GM12865 (cell line): ENCODE measurements around the gene OXSM.

Experiments used
- DNase-seq: peaks from one replicate; pipeline ENCODE4 v3.0.0; 2010; ENCODE audit warnings: low read depth
- H3K4me3 ChIP-seq: 2 replicates; pipeline ENCODE4 v1.5.1; 2011; ENCODE audit warnings: mild to moderate bottlenecking, low read depth, low read length, control low read depth
- CTCF ChIP-seq: IDR thresholded peaks from 2 replicates; pipeline ENCODE4 v1.5.1; 2011; ENCODE audit warnings: low read length, control low read depth, low read depth, inconsistent platforms; ENCODE audit not compliant: insufficient read depth; ENCODE audit errors: missing control alignments

OXSM gene

GRCh38 chr3:25782636-25782937, 7.3 kb upstream of the OXSM start:
- no peak for DNase-seq
- H3K4me3 ChIP-seq: peak overlapping the region; percentile 69
- TF ChIP-seq CTCF: no peak

- DNase-seq: peak; percentile 93
- peak within 1 kb of the TSS; percentile 94 for H3K4me3 ChIP-seq
- TF ChIP-seq CTCF: no peak
Measured at GRCh38 chr3:25782938-25783660, 6.8 kb upstream of the OXSM start, which contains the start of gene NGLY1. TSS of gene NGLY1 (minus strand) at chr3:25783443. CDS start at chr3:25783390, 53 bp downstream.

- peak overlapping the region; percentile 94 for H3K4me3 ChIP-seq
- DNase-seq: peak; percentile 46
- no peak for TF ChIP-seq CTCF
Measured at GRCh38 chr3:25783661-25784512, 6.0 kb upstream of the OXSM start.

GRCh38 chr3:25784971-25785370, 4.9 kb upstream of the OXSM start:
- no peak for TF ChIP-seq CTCF

GRCh38 chr3:25785826-25786225, 4.1 kb upstream of the OXSM start:
- TF ChIP-seq CTCF: no peak
- no peak for DNase-seq
- H3K4me3 ChIP-seq: no peak overlapping the region

More at GRCh38 chr3:25784971-25785370, 4.9 kb upstream of the OXSM start:
- H3K4me3 ChIP-seq: no peak overlapping the region
- no peak for DNase-seq

- DNase-seq: no peak
- TF ChIP-seq CTCF: no peak
- peak overlapping the region; percentile 83; the same call in 1 of the 2 replicates for H3K4me3 ChIP-seq
Measured at GRCh38 chr3:25787689-25788088, 2.2 kb upstream of the OXSM start.

GRCh38 chr3:25789209-25789595, 688 bp upstream of the OXSM start:
- no peak for DNase-seq
- no peak for TF ChIP-seq CTCF
- H3K4me3 ChIP-seq: peak overlapping the region; percentile 83
